ENCODE measurements around the gene GFRA3.
"Not testable (repeated sequence)": the region's sequence is repeated elsewhere in the genome, so short reads cannot be mapped to it uniquely, and the experiment has no call there.

DNA sequence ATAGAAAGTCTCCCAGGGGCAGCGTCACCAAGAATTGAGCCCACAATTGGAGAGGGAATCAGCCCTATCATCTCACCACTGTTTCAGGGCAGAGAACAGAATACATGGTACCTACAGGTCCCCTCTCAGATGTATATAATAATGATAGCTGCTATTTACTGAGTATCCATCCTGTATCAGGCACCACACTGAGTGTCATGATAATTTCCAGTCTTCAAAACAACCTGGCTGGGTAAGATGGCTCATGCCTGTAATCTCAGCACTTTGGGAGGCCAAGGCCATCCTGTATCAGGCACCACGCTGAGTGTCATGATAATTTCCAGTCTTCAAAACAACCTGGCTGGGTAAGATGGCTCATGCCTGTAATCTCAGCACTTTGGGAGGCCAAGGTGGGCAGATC, 26.6 kb downstream of the GFRA3 start:
- TF ChIP-seq, protein P1, sequence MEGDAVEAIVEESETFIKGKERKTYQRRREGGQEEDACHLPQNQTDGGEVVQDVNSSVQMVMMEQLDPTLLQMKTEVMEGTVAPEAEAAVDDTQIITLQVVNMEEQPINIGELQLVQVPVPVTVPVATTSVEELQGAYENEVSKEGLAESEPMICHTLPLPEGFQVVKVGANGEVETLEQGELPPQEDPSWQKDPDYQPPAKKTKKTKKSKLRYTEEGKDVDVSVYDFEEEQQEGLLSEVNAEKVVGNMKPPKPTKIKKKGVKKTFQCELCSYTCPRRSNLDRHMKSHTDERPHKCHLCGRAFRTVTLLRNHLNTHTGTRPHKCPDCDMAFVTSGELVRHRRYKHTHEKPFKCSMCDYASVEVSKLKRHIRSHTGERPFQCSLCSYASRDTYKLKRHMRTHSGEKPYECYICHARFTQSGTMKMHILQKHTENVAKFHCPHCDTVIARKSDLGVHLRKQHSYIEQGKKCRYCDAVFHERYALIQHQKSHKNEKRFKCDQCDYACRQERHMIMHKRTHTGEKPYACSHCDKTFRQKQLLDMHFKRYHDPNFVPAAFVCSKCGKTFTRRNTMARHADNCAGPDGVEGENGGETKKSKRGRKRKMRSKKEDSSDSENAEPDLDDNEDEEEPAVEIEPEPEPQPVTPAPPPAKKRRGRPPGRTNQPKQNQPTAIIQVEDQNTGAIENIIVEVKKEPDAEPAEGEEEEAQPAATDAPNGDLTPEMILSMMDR (IDR thresholded peaks at IDR 0.05): not testable (repeated sequence)
- TF ChIP-seq POLR2A (IDR thresholded peaks at IDR 0.05): not testable (repeated sequence)

Measured in uterus (tissue), 2 donors.